K562 (cell line): ENCODE data around the gene SEMA6C. TPM values are rescaled to one million over a fixed set of nuclear protein-coding genes. Genes with fewer than 3 reads are reported as not detected.

Experiments used
- ARID4B ChIP-seq: sonication (generic); formaldehyde crosslinking; IDR thresholded peaks from 2 replicates; pipeline ENCODE4 v1.8.0; 2022; ENCODE audit warnings: mild to moderate bottlenecking, missing genetic modification reagents
- BDP1 ChIP-seq: IDR thresholded peaks from 3 replicates; pipeline ENCODE4 v1.6.1; 2011; ENCODE audit not compliant: insufficient read length, insufficient read depth
- BMI1 ChIP-seq: fragments of 150-350 bp; IDR thresholded peaks from 2 replicates; pipeline ENCODE4 v1.6.1; 2014; ENCODE audit warnings: low read length
- BRF2 ChIP-seq: IDR thresholded peaks from 3 replicates; pipeline ENCODE4 v1.6.1; 2011; ENCODE audit warnings: borderline replicate concordance, mild to moderate bottlenecking; ENCODE audit not compliant: insufficient read length, insufficient read depth
- CREB1 ChIP-seq, 2 experiments: sonication (generic) in 1 of 2; formaldehyde crosslinking in 1 of 2; IDR thresholded peaks; 2 replicates each; pipeline versions ENCODE4 v1.6.1 to v1.8.0; 2012 to 2022; ENCODE audit warnings: inconsistent platforms in 1 of 2, mild to moderate bottlenecking in 1 of 2, missing genetic modification reagents in 1 of 2, moderate library complexity in 1 of 2
- DIDO1 ChIP-seq: fragments of 450-650 bp; IDR thresholded peaks from 2 replicates; pipeline ENCODE4 v1.6.1; 2016; ENCODE audit warnings: low read depth, missing biosample characterization, missing genetic modification characterization
- MEF2A ChIP-seq: IDR thresholded peaks from 2 replicates; pipeline ENCODE4 v1.6.1; 2011; ENCODE audit warnings: low read depth, mild to moderate bottlenecking, low read length, moderate library complexity; ENCODE audit not compliant: control insufficient read depth
- MEIS2 ChIP-seq: fragments of 450-650 bp; IDR thresholded peaks from 2 replicates; pipeline ENCODE4 v1.6.1; 2014; ENCODE audit warnings: mild to moderate bottlenecking; ENCODE audit not compliant: partially characterized antibody
- NRF1 ChIP-seq, 2 experiments: fragments of 450-650 bp; IDR thresholded peaks in 1 of 2; conservative IDR thresholded peaks in 1 of 2; 2 replicates each; pipeline ENCODE4 v1.6.1; 2014; ENCODE audit warnings: mild to moderate bottlenecking in 2 of 2
- PTRF ChIP-seq: fragments of 450-650 bp; IDR thresholded peaks from 2 replicates; pipeline ENCODE4 v1.6.1; 2016; ENCODE audit warnings: mild to moderate bottlenecking, missing genetic modification characterization, missing compliant biosample characterization
- SMARCE1 ChIP-seq: fragments of 450-650 bp; IDR thresholded peaks from 2 replicates; pipeline ENCODE4 v1.7.1; 2016; ENCODE audit warnings: mild to moderate bottlenecking
- ZNF165 ChIP-seq: fragments of 250-450 bp; sonication (Bioruptor Pico); IDR thresholded peaks from 2 replicates; pipeline ENCODE4 v1.4.0; 2020; ENCODE audit warnings: borderline replicate concordance
- ZNF224 ChIP-seq: sonication (generic); formaldehyde crosslinking; IDR thresholded peaks from 2 replicates; pipeline ENCODE4 v1.8.0; 2022; ENCODE audit warnings: mild to moderate bottlenecking, missing genetic modification reagents
- ZNF311 ChIP-seq: fragments of 250-450 bp; sonication (Bioruptor Pico); IDR thresholded peaks from 2 replicates; pipeline ENCODE4 v1.4.0; 2020; ENCODE audit warnings: mild to moderate bottlenecking, moderate library complexity
- ZNF436 ChIP-seq: fragments of 250-450, 450-650 bp; sonication (Bioruptor Pico); formaldehyde crosslinking; IDR thresholded peaks from 2 replicates; pipeline ENCODE4 v1.7.0; 2020; ENCODE audit warnings: mild to moderate bottlenecking
- ZSCAN32 ChIP-seq: fragments of 450-650 bp; formaldehyde crosslinking; IDR thresholded peaks from 2 replicates; pipeline ENCODE4 v1.4.0; 2020; ENCODE audit warnings: mild to moderate bottlenecking, moderate library complexity
- polyA plus RNA-seq, 8 experiments: library from polyadenylated mRNA; depleted of rRNA in 4 of 8; stranded (reverse) in 5 of 8; unstranded in 3 of 8; fragments of >200 nt; fragmentation: Nextera tagmentation in 2 of 8; fragmentation: Illumina TruSeq in 1 of 8; extraction: Ambion mirVana in 2 of 8; extraction: Trizol in 1 of 8; gene quantifications; 2 replicates each; pipeline versions ENCODE4 v1.2.1 to v1.2.3, GENCODE V29; 2011 to 2014; ENCODE audit warnings: inconsistent platforms in 1 of 8, missing spikeins in 1 of 8
- total RNA-seq, 7 experiments: library from RNA; depleted of rRNA in 6 of 7; stranded (reverse); fragments of >200 nt in 6 of 7; fragmentation: Illumina TruSeq in 2 of 7; extraction: Trizol in 2 of 7; gene quantifications; 2 replicates each; pipeline versions ENCODE4 v1.2.1 to v1.2.3, GENCODE V29; 2011 to 2021; ENCODE audit warnings: low replicate concordance in 1 of 7
- TF ChIP-seq, protein P1 (sequence below): fragments of 250-450 bp; sonication (Bioruptor Pico); IDR thresholded peaks from 2 replicates; pipeline ENCODE4 v1.5.0; 2021
- TF ChIP-seq, protein P2 (sequence below): fragments of 250-450 bp; sonication (Bioruptor Pico); IDR thresholded peaks from 2 replicates; pipeline ENCODE4 v1.8.0; 2021; ENCODE audit warnings: moderate library complexity, mild to moderate bottlenecking, inconsistent platforms
- TF ChIP-seq, protein P3 (sequence below), 2 experiments: fragments of 450-650 bp; IDR thresholded peaks; 2 replicates each; pipeline ENCODE4 v1.6.1; 2018; ENCODE audit warnings: mild to moderate bottlenecking in 2 of 2, low read depth in 1 of 2; ENCODE audit not compliant: partially characterized antibody in 2 of 2

Gene SEMA6C
- total and polyA plus RNA-seq, 9 of the 15 experiments (the other 6 are each of a cell fraction or from before 2014, with no cell fraction given) = 0.03 to 4.6 (median 0.95) TPM

DNA sequence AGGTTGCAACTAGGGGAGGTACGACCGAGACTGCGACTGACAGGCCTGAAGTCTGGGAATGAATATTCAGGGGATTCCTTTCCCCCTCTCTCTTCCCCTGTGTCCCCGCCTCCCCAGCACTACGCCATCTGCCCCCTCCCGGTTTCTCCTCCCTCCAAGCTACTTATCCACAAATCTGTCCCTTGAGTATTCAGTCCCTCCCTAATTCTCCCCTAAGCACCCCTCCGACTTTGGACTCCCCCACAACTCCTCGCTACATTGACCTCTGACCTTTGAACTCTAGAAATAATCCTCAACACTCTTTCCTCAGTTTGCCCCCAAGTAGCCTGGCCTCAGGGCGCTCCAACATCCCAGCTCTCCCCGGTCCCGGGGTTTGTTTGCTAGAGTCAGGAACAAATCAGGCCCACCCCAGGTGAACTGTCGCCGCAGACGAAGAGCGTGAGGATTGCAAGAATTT, 18.9 kb upstream of the SEMA6C start (continued):
- TF ChIP-seq ARID4B (CRISPR knock-in tag) (no peak), BRF2 (no peak), MEF2A (no peak), BDP1 (no peak), BMI1 (no peak), ZNF224 (CRISPR knock-in tag) (no peak), ZNF165 (CRISPR knock-in tag) (no peak), MEIS2 (no peak), ZNF436 (CRISPR knock-in tag) (no peak), SMARCE1 (0 out of 2 replicates have a peak, but pooled peaks have one; percentile 12), NRF1 (conservative IDR thresholded peaks at IDR 0.05 in 1 of 2, IDR thresholded peaks at IDR 0.05 in 1 of 2) (no peak), PTRF (peak; percentile 60), CREB1 (IDR thresholded peaks at IDR 0.05) (no peak), CREB1 (CRISPR knock-in tag; IDR thresholded peaks at IDR 0.05) (no peak), ZNF311 (no peak), ZSCAN32 (CRISPR knock-in tag) (no peak), DIDO1 (tag) (no peak)
- TF ChIP-seq, protein P1, sequence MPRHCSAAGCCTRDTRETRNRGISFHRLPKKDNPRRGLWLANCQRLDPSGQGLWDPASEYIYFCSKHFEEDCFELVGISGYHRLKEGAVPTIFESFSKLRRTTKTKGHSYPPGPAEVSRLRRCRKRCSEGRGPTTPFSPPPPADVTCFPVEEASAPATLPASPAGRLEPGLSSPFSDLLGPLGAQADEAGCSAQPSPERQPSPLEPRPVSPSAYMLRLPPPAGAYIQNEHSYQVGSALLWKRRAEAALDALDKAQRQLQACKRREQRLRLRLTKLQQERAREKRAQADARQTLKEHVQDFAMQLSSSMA (CRISPR knock-in tag) = no peak
- TF ChIP-seq, protein P2, sequence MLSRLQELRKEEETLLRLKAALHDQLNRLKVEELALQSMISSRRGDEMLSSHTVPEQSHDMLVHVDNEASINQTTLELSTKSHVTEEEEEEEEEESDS = no peak
- TF ChIP-seq, protein P3, sequence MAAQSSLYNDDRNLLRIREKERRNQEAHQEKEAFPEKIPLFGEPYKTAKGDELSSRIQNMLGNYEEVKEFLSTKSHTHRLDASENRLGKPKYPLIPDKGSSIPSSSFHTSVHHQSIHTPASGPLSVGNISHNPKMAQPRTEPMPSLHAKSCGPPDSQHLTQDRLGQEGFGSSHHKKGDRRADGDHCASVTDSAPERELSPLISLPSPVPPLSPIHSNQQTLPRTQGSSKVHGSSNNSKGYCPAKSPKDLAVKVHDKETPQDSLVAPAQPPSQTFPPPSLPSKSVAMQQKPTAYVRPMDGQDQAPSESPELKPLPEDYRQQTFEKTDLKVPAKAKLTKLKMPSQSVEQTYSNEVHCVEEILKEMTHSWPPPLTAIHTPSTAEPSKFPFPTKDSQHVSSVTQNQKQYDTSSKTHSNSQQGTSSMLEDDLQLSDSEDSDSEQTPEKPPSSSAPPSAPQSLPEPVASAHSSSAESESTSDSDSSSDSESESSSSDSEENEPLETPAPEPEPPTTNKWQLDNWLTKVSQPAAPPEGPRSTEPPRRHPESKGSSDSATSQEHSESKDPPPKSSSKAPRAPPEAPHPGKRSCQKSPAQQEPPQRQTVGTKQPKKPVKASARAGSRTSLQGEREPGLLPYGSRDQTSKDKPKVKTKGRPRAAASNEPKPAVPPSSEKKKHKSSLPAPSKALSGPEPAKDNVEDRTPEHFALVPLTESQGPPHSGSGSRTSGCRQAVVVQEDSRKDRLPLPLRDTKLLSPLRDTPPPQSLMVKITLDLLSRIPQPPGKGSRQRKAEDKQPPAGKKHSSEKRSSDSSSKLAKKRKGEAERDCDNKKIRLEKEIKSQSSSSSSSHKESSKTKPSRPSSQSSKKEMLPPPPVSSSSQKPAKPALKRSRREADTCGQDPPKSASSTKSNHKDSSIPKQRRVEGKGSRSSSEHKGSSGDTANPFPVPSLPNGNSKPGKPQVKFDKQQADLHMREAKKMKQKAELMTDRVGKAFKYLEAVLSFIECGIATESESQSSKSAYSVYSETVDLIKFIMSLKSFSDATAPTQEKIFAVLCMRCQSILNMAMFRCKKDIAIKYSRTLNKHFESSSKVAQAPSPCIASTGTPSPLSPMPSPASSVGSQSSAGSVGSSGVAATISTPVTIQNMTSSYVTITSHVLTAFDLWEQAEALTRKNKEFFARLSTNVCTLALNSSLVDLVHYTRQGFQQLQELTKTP (IDR thresholded peaks at IDR 0.05; ENCODE audit: low read depth in 1 of 2, partially characterized antibody in 2 of 2) = no peak
